HG02588 (cell line): Measurements from ENCODE around the gene MYH14.

Source experiments
- ATAC-seq: cut with Tn5 transposase; IDR thresholded peaks from one replicate; pipeline ENCODE4 v1.9.1; 2021; ENCODE audit warnings: mild to moderate bottlenecking, moderate library complexity; ENCODE audit not compliant: unreplicated experiment

MYH14 gene

DNA sequence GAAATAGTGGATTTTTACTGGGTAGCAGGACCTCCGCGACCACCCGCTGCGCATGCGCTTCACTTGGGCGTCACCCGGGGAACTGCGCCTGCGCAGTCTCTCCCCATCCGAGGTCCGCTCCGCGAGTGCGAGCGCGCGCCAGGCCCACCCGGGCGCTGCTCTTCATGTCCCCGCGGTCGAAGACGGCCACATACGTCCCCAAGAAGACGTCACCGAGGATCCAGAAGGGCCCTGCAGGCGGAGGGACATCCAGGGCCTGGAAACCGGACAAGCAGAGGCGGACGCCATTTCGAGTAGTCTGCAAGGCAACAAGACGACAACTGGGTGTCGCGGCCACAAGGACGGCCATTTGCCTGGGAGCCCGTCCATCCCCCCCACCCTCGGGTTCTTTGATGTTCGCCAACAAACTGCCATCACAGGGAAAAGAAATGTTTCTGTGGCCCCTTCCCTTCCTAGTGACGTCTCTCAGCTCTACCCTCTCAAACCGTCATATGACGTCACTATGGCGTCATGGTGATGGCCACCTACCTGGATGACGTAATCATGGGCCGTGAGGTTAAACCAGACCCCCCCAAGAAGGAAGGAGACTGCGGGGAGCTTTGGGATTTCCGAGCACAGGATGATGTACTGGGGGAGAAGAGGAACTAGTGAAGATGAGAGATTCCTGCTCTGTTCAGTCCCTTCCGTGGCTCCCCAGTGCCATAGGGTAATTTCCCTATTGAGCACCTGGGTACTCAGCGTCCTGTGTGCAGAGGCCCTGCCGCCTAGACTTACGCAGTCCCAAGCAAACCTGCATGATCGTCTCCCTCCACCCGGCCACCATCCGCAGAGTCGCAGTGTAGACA is 155.3 kb downstream of the MYH14 start:
- no peak for ATAC-seq

DNA sequence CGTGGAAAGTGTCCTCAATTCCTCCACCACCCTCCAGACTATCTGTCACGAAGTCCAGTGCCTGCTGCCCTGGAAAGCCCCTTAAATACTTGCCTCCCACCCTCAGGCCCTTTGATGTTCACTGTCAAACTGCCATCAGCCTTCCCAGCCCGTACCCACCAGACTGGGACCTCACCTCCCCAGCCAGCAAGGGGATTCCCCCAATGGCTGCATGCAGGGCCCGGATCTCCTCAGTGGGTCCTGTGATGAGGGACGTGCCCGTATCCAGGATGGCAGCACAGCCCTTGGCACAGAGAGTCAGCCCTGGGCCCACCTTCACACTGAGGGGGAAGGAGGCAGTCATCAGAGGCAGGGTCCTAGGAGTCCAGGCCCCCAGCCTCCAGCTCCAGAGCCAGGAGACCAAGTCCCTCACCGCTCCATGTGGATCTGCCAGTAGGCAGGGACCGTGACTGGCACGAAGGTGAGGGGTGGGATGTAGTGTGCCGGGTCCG is 156.0 kb downstream of the MYH14 start:
- ATAC-seq, result no peak
